Neural crest cell (in vitro differentiated cells): ENCODE data around the gene PIK3R6. TPM values are rescaled to one million over a fixed set of nuclear protein-coding genes. Genes with fewer than 3 reads are reported as not detected.

Experiments
- DNase-seq: peaks from one replicate; pipeline ENCODE4 v3.0.0; 2021; ENCODE audit warnings: low read depth, mixed read lengths, low spot score
- H3K27ac Mint-ChIP-seq: one replicate; pipeline ENCODE4 v1.8.0; 2021; ENCODE audit warnings: mild to moderate bottlenecking, mixed read lengths; ENCODE audit not compliant: unreplicated experiment
- H3K27me3 Mint-ChIP-seq: 2 replicates; pipeline ENCODE4 v1.8.0; 2021; ENCODE audit warnings: low read depth, mild to moderate bottlenecking, mixed read lengths
- H3K36me3 Mint-ChIP-seq: 2 replicates; pipeline ENCODE4 v1.8.0; 2021; ENCODE audit warnings: low read depth, mild to moderate bottlenecking, mixed read lengths
- H3K4me1 Mint-ChIP-seq: 2 replicates; pipeline ENCODE4 v1.8.0; 2021; ENCODE audit warnings: mixed read lengths
- H3K4me3 Mint-ChIP-seq: one replicate; pipeline ENCODE4 v1.8.0; 2021; ENCODE audit warnings: mild to moderate bottlenecking, mixed read lengths
- H3K9me3 Mint-ChIP-seq: 2 replicates; pipeline ENCODE4 v1.8.0; 2021; ENCODE audit warnings: mixed read lengths
- total RNA-seq: library from RNA; stranded (reverse); gene quantifications from 2 replicates; pipeline ENCODE4 v1.2.1, GENCODE V29; 2021
- TF ChIP-seq, protein P1 (sequence below): fragments of 200-600 bp; sonication (generic); conservative IDR thresholded peaks from 2 replicates; pipeline ENCODE4 v1.5.0; 2021; ENCODE audit warnings: antibody characterized with exemption, mild to moderate bottlenecking

The PIK3R6 gene
- total RNA-seq, 1 donor from 2014 or later: not detected

DNA sequence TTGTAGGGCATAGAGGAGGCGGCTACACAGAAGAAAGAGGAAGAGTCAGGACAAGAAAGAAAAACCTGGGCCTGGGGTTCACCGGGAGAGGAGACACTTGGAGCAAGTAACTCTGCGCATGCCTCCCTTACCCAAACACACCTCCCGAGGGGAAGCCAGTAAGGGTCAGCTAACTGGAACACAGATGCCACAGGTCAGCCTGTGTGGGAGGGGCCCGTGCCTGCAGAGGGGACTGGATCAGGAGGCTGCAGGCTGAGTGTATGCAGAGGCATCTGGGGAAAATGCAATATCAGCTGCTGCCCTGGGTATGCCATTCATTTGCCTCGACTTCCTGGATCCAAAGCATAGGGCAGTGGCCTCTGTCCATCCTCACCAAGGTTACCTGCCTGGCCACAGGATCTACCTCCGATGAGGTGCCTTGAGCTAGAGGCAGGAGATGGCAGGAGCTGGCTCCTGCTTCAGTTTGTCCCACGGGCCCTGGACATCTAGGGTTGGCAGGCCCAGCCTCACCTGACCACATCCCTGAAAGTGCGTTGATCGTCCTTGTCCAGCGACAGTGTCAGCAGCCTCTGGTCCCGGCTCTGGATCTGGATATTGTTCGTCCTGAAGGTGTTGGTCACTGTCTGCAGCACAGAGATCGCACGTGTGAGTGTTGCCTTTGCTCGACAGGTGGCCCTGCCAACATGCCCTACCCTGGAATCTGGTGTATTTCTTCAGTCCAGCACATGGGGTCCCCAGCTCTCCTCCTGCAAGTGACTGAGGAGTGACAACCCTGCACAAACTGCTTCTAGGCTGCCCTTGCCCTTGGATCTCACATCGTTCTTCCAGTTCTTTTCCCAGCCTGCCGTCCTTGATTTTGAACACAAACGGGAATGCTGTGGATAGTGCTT is 63.7 kb downstream of the PIK3R6 start:
- H3K4me3 Mint-ChIP-seq: no peak overlapping the region
- H3K9me3 Mint-ChIP-seq: no peaks in the 10 kb centered on the region
- H3K27me3 Mint-ChIP-seq: peaks cover 45% of the 10 kb centered on the region
- no peaks in the 10 kb centered on the region for H3K4me1 Mint-ChIP-seq
- TF ChIP-seq, protein P1, sequence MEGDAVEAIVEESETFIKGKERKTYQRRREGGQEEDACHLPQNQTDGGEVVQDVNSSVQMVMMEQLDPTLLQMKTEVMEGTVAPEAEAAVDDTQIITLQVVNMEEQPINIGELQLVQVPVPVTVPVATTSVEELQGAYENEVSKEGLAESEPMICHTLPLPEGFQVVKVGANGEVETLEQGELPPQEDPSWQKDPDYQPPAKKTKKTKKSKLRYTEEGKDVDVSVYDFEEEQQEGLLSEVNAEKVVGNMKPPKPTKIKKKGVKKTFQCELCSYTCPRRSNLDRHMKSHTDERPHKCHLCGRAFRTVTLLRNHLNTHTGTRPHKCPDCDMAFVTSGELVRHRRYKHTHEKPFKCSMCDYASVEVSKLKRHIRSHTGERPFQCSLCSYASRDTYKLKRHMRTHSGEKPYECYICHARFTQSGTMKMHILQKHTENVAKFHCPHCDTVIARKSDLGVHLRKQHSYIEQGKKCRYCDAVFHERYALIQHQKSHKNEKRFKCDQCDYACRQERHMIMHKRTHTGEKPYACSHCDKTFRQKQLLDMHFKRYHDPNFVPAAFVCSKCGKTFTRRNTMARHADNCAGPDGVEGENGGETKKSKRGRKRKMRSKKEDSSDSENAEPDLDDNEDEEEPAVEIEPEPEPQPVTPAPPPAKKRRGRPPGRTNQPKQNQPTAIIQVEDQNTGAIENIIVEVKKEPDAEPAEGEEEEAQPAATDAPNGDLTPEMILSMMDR: no peak
- peak overlapping the region; percentile 27 for H3K27ac Mint-ChIP-seq
- no peak for DNase-seq
- H3K36me3 Mint-ChIP-seq: no peaks in the 10 kb centered on the region

DNA sequence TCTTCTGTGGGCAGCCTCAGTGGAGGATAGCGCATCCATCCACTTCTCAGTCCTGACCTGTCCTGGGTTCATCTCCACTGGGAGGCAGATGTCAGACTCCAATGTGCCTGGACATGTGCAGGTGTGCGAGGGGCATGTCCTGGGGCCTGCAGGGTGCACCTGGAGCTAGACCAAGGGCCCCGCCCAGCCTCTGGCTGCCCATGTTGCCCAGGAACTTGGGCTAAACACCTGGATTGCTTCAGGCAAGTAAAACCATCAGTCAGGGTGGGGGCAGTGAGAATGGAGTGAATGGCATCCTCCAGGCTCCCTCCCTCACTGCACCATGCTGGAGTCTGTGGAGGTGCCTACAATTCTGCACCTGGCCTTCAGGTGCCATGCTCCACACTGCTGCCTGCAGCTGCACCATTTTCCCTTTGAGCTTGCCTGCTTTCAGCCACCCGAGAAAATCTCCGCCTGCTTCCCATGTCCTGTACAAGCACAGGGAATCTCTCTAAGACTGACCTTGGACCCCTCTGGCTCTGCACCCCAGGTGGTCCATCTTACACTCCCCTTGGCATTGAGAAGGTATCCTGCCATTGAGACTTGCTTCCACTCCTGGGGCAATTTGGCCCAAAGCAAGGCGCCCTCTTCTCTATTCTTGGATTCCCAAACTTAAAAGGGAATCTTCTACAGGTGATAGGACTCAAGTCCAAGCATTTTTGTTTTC is 66.2 kb downstream of the PIK3R6 start:
- no peak overlapping the region for H3K4me3 Mint-ChIP-seq
- H3K9me3 Mint-ChIP-seq: no peaks in the 10 kb centered on the region
- H3K27me3 Mint-ChIP-seq: peaks cover 53% of the 10 kb centered on the region
- H3K4me1 Mint-ChIP-seq: no peaks in the 10 kb centered on the region
- no peak overlapping the region for H3K27ac Mint-ChIP-seq
- H3K36me3 Mint-ChIP-seq: no peaks in the 10 kb centered on the region
- DNase-seq: no peak
- TF ChIP-seq, protein P1: no peak

DNA sequence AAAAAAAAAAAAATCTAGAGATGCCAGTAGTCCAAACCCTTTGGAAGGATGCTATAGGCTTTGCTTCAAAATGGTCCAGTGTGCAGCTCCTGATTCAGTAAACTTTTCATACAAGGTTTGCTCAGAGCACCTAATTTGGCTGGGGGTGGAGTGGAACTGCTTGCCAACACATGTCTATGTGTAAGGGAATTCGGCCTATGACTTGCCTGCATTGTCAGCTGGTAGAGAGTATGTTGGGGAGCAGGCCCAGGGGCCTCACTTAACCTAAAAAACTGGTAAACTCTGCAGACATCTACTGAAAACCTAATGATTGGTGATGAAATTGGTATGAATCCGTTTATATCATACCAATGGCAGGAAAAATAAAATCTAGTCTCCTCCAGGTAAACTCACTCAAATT is 66.8 kb downstream of the PIK3R6 start:
- H3K36me3 Mint-ChIP-seq: no peaks in the 10 kb centered on the region
- H3K27me3 Mint-ChIP-seq: peaks cover 53% of the 10 kb centered on the region
- DNase-seq: no peak
- H3K4me1 Mint-ChIP-seq: peaks cover 4% of the 10 kb centered on the region
- no peak overlapping the region for H3K4me3 Mint-ChIP-seq
- no peak overlapping the region for H3K27ac Mint-ChIP-seq
- TF ChIP-seq, protein P1: no peak
- H3K9me3 Mint-ChIP-seq: no peaks in the 10 kb centered on the region

DNA sequence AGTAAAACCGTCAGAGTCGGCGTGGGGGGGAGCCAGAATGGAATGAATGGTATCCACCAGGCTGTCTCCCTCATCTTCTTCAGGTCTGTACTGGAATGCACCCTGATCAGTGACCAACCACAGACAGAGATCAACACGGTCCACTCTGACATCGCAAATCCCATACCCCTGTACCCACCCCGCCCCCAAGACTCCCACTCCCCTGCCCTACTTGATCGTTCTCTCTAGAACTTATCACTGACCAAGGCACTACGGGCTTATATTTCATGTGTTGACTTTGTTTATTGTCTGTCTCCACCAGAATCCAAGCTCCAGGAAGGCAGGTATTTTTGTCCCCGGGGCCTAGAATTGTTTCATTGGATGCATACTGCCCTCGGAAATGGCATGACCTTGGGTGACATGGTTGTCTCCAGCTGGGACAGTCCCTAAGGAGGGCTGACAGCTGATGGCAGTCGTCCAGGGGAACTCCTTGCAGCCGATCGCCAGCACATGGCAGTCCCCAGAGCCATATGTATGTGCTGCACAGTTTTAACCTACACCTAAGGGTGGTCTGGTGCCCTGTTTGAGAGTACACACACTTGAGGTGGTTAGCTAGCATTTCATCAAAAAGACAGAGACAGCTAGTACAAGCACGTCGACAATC is 67.8 kb downstream of the PIK3R6 start:
- Mint-ChIP-seq H3K36me3 (no peaks in the 10 kb centered on the region), H3K27ac (no peak overlapping the region), H3K27me3 (peaks cover 53% of the 10 kb centered on the region), H3K4me1 (peaks cover 4% of the 10 kb centered on the region), H3K4me3 (no peak overlapping the region), H3K9me3 (no peaks in the 10 kb centered on the region)
- no peak for DNase-seq
- TF ChIP-seq, protein P1: no peak

DNA sequence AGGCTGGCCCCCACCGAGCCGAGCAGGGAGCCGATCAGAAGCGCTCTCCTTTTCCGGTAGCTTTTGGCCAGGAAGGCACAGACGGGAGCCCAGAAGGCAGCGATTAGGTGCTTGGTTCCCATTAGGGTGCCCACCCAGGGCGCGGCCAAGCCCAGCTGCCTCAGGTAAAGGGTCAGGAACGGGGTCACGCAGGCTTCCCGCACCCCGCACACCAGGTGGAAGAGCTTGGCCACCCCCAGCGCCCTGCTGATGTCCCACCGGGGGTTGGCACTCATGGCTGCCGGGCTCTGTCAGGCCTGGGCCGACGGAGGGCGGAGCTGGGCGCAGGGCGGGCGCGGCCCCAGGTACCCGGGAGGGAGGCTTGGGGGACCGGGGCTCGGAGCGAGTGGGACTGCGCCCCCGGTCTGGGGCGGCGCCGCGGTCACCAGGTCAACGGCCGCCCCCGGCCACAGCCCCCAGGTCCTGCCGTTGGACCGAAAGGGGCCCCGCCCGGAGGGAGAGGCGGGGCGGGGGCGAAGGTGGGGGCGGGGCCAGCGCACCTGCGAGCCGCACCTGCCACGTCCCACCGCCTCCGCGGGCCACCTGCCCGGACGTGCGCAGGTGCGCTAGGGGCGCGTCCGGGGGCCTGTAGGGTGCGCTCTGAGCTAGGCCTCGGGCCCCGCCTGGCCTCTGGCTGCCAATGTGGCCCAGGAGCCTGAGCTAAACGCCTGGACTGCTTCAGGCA is 68.5 kb downstream of the PIK3R6 start, which contains the start of gene MFSD6L:
TSS of gene MFSD6L (minus strand) at position 520 of the 724 bp plus-strand sequence. CDS start at position 275, 245 bp downstream.
- no peak within 1 kb of the TSS for H3K27ac Mint-ChIP-seq
- TF ChIP-seq, protein P1: no peak
- H3K27me3 Mint-ChIP-seq: peaks cover 53% of the 10 kb centered on the region
- H3K9me3 Mint-ChIP-seq: no peaks in the 10 kb centered on the region
- DNase-seq: no peak
- peaks cover 4% of the 10 kb centered on the region for H3K4me1 Mint-ChIP-seq
- H3K36me3 Mint-ChIP-seq: no peaks in the 10 kb centered on the region
- H3K4me3 Mint-ChIP-seq: no peak within 1 kb of the TSS
